ENCODE data around the gene TRIM45.

Gene TRIM45

DNA sequence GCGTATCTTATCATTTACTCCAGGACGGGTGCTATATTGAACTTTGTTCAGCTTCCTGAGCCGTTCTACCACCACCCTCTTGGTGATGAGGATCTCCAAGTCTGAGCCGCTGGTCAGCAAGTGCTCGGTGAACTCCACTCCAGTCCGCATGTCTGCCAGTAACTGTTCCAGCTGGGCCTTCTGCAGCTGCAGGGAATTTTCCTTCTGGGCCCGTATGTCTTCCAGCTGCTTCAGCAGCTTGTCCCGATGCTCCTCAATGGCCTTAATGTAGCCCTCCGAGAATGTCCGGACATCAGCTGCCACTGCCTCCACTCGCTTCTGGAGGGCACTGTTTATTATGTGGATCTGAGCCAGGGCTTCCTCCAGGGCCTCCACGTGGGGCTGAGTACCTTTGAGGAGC, 3.4 kb downstream of the TRIM45 start:
- Histone ChIP-seq H3K27me3 (ENCODE audit: control insufficient read depth in 2 of 2, insufficient read depth in 2 of 2, low read length in 2 of 2) (no peaks in the 10 kb centered on the region), H3K36me3 (ENCODE audit: control insufficient read depth in 2 of 2, insufficient read depth in 2 of 2, low read length in 2 of 2) (peaks cover 0 to 3% of the 10 kb centered on the region in 2 donors), H3K4me1 (ENCODE audit: control insufficient read depth in 2 of 2, insufficient read depth in 2 of 2, low read length in 2 of 2) (peaks cover 8 to 14% of the 10 kb centered on the region in 2 donors), H3K9ac (ENCODE audit: low read depth in 1 of 2, low read length in 2 of 2) (no peak overlapping the region), H3K27ac (ENCODE audit: low read depth in 2 of 2, low read length in 2 of 2) (no peak overlapping the region), H3K9me3 (ENCODE audit: control insufficient read depth in 2 of 2, low read length in 2 of 2) (no peaks in the 10 kb centered on the region), H3K4me3 (ENCODE audit: low read length in 2 of 2) (no peak overlapping the region)

DNA sequence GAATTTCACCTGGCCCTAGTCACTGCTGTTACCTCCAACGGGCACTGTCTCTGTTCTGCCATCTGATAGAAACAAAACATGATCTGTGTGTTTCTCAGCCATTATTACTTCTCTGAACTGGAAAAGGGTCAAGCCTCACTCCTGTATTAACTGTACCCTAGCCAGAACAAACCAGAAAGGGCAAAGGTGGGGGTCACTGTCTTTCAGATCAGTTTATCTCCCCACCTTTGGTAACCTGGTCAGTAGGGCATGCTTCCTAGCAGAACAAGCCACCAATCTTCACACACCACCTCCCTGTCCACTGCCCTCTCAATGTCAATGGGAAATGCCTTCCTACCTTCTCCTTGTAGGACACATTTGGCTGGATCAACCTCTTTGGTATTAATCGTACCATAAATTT, 3.9 kb downstream of the TRIM45 start:
- no peaks in the 10 kb centered on the region for H3K27me3 ChIP-seq (ENCODE audit: control insufficient read depth in 2 of 2, insufficient read depth in 2 of 2, low read length in 2 of 2)
- H3K9ac ChIP-seq (ENCODE audit: low read depth in 1 of 2, low read length in 2 of 2) = no peak overlapping the region
- no peak overlapping the region for H3K27ac ChIP-seq (ENCODE audit: low read depth in 2 of 2, low read length in 2 of 2)
- peaks cover 8 to 14% of the 10 kb centered on the region in 2 donors for H3K4me1 ChIP-seq (ENCODE audit: control insufficient read depth in 2 of 2, insufficient read depth in 2 of 2, low read length in 2 of 2)
- peaks cover 0 to 3% of the 10 kb centered on the region in 2 donors for H3K36me3 ChIP-seq (ENCODE audit: control insufficient read depth in 2 of 2, insufficient read depth in 2 of 2, low read length in 2 of 2)
- no peak overlapping the region for H3K4me3 ChIP-seq (ENCODE audit: low read length in 2 of 2)
- H3K9me3 ChIP-seq (ENCODE audit: control insufficient read depth in 2 of 2, low read length in 2 of 2) = no peaks in the 10 kb centered on the region

DNA sequence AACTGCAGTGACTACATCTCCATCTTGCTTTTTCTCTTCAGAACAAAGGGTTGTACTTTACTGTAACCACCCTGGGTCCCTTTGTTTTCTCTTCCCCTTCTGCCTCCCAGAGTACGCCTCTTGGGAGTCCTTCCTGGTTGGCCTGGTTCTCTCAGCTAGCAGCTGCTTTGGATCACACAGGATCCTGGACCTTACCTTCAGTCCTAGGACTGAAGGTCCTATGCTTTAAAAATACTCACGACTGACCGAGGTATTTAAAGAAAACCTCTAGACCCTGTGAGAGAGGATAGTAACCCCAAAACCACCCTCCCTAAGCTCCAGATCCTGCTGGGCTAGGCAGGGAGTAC, 4.8 kb downstream of the TRIM45 start:
- H3K9ac ChIP-seq (ENCODE audit: low read depth in 1 of 2, low read length in 2 of 2) = no peak overlapping the region
- H3K4me3 ChIP-seq (ENCODE audit: low read length in 2 of 2) = no peak overlapping the region
- H3K4me1 ChIP-seq (ENCODE audit: control insufficient read depth in 2 of 2, insufficient read depth in 2 of 2, low read length in 2 of 2) = peaks cover 5 to 9% of the 10 kb centered on the region in 2 donors
- no peaks in the 10 kb centered on the region for H3K9me3 ChIP-seq (ENCODE audit: control insufficient read depth in 2 of 2, low read length in 2 of 2)
- H3K27ac ChIP-seq (ENCODE audit: low read depth in 2 of 2, low read length in 2 of 2) = no peak overlapping the region
- H3K36me3 ChIP-seq (ENCODE audit: control insufficient read depth in 2 of 2, insufficient read depth in 2 of 2, low read length in 2 of 2) = peaks cover 0 to 3% of the 10 kb centered on the region in 2 donors
- H3K27me3 ChIP-seq (ENCODE audit: control insufficient read depth in 2 of 2, insufficient read depth in 2 of 2, low read length in 2 of 2) = no peaks in the 10 kb centered on the region

DNA sequence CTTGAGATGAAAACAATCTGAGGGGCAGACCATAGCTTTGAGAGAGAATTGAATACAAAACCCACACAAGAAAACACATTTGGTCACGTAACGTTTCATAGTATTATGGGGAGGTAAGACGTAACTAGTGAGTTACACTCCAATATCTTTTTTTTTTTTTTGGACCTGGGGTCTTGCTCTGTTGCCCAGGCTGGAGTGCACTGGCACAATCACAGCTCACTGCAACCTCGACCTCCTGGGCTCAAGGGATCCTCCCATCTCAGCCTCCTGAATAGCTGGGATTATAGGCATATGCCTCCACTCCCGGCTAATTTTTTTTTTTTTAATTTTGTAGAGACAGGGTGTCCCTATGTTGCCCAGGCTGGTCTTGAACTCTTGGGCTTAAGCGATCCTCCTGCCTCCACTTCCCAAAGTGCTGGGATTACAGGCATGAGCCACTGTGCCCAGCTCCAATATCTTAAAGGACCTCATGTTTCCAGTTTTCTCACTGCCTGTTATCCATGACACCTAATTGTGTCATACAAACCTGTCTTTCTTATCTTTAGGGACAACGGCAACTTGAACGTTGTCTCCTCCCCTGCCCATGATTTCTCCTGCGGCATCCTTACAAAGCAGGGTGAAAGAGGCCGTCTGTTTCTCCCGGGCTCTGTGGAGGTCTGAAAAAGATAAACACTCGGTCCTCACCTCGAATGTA, 5.3 kb downstream of the TRIM45 start:
- peaks cover 0 to 3% of the 10 kb centered on the region in 2 donors for H3K36me3 ChIP-seq (ENCODE audit: control insufficient read depth in 2 of 2, insufficient read depth in 2 of 2, low read length in 2 of 2)
- peaks cover 5 to 9% of the 10 kb centered on the region in 2 donors for H3K4me1 ChIP-seq (ENCODE audit: control insufficient read depth in 2 of 2, insufficient read depth in 2 of 2, low read length in 2 of 2)
- no peak overlapping the region for H3K27ac ChIP-seq (ENCODE audit: low read depth in 2 of 2, low read length in 2 of 2)

DNA sequence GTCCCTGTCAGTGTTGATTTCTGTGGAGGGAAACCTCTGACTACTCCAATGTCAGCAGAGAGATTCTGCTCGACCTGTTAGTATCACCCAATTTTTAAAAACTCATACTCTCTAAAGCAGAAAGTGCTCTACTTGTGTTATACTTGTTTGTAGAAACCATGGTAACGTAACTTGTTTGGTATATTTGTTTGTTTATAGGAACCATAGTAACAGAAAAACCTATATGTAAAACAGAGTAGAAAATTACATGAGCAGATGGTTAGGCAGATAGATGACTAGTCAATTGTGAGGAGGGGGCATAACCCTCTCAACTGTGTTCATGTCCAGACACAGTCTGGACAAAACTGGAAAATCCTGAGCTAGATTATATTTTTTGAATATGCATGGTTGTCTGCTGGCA, 6.7 kb downstream of the TRIM45 start:
- Histone ChIP-seq H3K9me3 (ENCODE audit: control insufficient read depth in 2 of 2, low read length in 2 of 2) (no peaks in the 10 kb centered on the region), H3K27me3 (ENCODE audit: control insufficient read depth in 2 of 2, insufficient read depth in 2 of 2, low read length in 2 of 2) (no peaks in the 10 kb centered on the region), H3K9ac (ENCODE audit: low read depth in 1 of 2, low read length in 2 of 2) (no peak overlapping the region), H3K36me3 (ENCODE audit: control insufficient read depth in 2 of 2, insufficient read depth in 2 of 2, low read length in 2 of 2) (peaks cover 0 to 3% of the 10 kb centered on the region in 2 donors), H3K27ac (ENCODE audit: low read depth in 2 of 2, low read length in 2 of 2) (no peak overlapping the region), H3K4me3 (ENCODE audit: low read length in 2 of 2) (no peak overlapping the region), H3K4me1 (ENCODE audit: control insufficient read depth in 2 of 2, insufficient read depth in 2 of 2, low read length in 2 of 2) (no peaks in the 10 kb centered on the region)

More for the DNA sequence above, 5.3 kb downstream of the TRIM45 start:
- Histone ChIP-seq H3K4me3 (ENCODE audit: low read length in 2 of 2) (no peak overlapping the region), H3K9me3 (ENCODE audit: control insufficient read depth in 2 of 2, low read length in 2 of 2) (no peaks in the 10 kb centered on the region), H3K27me3 (ENCODE audit: control insufficient read depth in 2 of 2, insufficient read depth in 2 of 2, low read length in 2 of 2) (no peaks in the 10 kb centered on the region), H3K9ac (ENCODE audit: low read depth in 1 of 2, low read length in 2 of 2) (no peak overlapping the region)

DNA sequence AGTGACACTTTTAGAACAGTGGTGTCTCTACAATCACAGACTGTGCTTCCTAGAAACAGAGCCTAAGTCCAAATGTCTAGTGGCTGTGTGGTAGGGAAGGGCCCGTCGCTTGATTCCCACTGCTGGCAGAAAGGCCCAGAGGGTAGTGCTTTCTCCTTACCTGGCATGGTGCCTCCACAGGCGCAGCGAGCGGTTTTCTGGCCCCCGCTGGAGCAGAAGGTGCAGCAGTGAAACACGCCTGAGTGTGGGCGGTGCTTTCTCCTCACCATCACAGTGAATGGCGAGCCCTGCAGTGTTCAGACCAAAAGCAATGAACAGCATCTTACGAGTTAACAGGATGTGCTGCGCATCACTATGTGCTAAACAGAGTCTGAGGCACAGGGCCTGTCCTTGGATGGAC, 8.3 kb downstream of the TRIM45 start:
- Histone ChIP-seq H3K4me3 (ENCODE audit: low read length in 2 of 2) (no peak overlapping the region), H3K27ac (ENCODE audit: low read depth in 2 of 2, low read length in 2 of 2) (no peak overlapping the region), H3K9ac (ENCODE audit: low read depth in 1 of 2, low read length in 2 of 2) (no peak overlapping the region), H3K27me3 (ENCODE audit: control insufficient read depth in 2 of 2, insufficient read depth in 2 of 2, low read length in 2 of 2) (no peaks in the 10 kb centered on the region), H3K4me1 (ENCODE audit: control insufficient read depth in 2 of 2, insufficient read depth in 2 of 2, low read length in 2 of 2) (no peaks in the 10 kb centered on the region), H3K9me3 (ENCODE audit: control insufficient read depth in 2 of 2, low read length in 2 of 2) (no peaks in the 10 kb centered on the region), H3K36me3 (ENCODE audit: control insufficient read depth in 2 of 2, insufficient read depth in 2 of 2, low read length in 2 of 2) (peaks cover 3% of the 10 kb centered on the region in 2 donors)

DNA sequence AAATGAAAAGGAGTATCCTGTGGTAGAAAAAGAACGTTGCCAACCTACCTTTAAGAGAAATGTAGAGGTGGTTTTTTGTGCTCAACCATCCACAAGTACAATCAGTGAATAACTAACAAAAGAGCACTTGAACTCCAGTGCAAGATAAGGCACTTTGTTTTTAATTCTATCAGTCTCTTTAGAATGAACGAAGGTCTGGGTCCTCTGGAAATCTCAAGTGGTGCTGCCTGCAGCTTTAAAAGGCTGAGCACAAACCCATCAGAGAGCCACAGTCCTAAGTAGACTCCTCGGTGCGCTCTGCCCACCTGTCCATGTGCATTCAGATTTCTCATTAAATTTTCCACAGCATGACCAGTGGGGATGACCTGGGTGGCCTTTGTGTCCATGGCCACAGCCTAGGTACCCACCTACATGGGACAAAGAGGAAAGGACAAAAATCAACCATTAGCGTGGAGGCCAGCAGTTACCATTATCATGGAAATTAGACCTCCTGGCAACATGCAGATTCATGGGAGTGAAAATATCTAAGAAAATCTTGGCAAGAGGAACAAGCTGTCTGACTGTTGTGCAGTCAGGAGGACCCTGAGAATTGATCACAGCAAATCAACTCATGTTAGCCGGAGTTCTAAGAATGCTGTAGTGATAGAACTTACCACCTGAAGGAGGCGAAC, 9.4 kb downstream of the TRIM45 start:
- no peak overlapping the region for H3K4me3 ChIP-seq (ENCODE audit: low read length in 2 of 2)
- peaks cover 3% of the 10 kb centered on the region in 2 donors for H3K36me3 ChIP-seq (ENCODE audit: control insufficient read depth in 2 of 2, insufficient read depth in 2 of 2, low read length in 2 of 2)
- no peaks in the 10 kb centered on the region for H3K9me3 ChIP-seq (ENCODE audit: control insufficient read depth in 2 of 2, low read length in 2 of 2)
- H3K4me1 ChIP-seq (ENCODE audit: control insufficient read depth in 2 of 2, insufficient read depth in 2 of 2, low read length in 2 of 2) = no peaks in the 10 kb centered on the region
- no peak overlapping the region for H3K27ac ChIP-seq (ENCODE audit: low read depth in 2 of 2, low read length in 2 of 2)
- H3K27me3 ChIP-seq (ENCODE audit: control insufficient read depth in 2 of 2, insufficient read depth in 2 of 2, low read length in 2 of 2) = no peaks in the 10 kb centered on the region
- H3K9ac ChIP-seq (ENCODE audit: low read depth in 1 of 2, low read length in 2 of 2) = no peak overlapping the region

DNA sequence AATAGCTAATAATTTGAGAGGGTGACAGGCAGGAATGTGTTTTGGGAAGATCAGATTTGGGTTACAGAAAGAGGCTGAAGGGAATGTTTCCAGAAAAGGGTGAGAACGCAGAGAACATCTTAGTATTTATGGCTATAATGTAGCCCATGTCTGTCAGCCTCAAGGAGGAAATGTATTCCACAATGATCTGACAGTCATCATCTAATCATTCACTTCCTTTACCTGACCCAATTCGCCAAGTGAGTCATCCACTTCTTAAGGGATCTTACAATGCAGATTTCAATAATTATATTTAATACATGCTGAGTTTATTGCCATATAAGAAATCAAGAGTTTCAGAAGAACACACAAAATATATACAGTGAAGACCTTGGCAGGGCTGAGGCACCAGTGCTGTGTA, 10.8 kb downstream of the TRIM45 start:
- H3K27me3 ChIP-seq (ENCODE audit: control insufficient read depth in 2 of 2, insufficient read depth in 2 of 2, low read length in 2 of 2) = no peaks in the 10 kb centered on the region
- no peak overlapping the region for H3K4me3 ChIP-seq (ENCODE audit: low read length in 2 of 2)
- H3K9me3 ChIP-seq (ENCODE audit: control insufficient read depth in 2 of 2, low read length in 2 of 2) = no peaks in the 10 kb centered on the region
- no peaks in the 10 kb centered on the region for H3K4me1 ChIP-seq (ENCODE audit: control insufficient read depth in 2 of 2, insufficient read depth in 2 of 2, low read length in 2 of 2)
- H3K9ac ChIP-seq (ENCODE audit: low read depth in 1 of 2, low read length in 2 of 2) = no peak overlapping the region
- H3K36me3 ChIP-seq (ENCODE audit: control insufficient read depth in 2 of 2, insufficient read depth in 2 of 2, low read length in 2 of 2) = peaks cover 3 to 7% of the 10 kb centered on the region in 2 donors
- no peak overlapping the region for H3K27ac ChIP-seq (ENCODE audit: low read depth in 2 of 2, low read length in 2 of 2)

DNA sequence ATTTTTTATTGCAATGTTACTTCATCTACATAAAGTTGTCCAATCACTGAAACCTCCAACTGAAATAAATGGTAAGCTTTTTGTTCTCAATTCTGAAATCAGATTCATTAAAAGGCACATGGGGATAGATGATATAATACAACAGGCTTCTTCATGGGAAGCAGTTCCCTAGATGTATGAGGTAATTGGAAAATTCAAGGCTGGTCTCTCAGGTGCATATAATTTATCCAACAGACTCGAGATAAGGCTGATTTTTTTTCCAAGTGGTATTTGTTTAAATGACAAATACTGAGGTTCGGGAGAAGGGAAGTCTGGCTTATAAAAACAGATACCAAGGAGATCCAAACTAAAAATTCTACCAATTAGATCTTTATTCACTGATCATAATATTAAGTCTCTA, 14.2 kb downstream of the TRIM45 start:
- H3K9me3 ChIP-seq (ENCODE audit: control insufficient read depth in 2 of 2, low read length in 2 of 2) = no peaks in the 10 kb centered on the region
- H3K27me3 ChIP-seq (ENCODE audit: control insufficient read depth in 2 of 2, insufficient read depth in 2 of 2, low read length in 2 of 2) = no peaks in the 10 kb centered on the region
- H3K4me1 ChIP-seq (ENCODE audit: control insufficient read depth in 2 of 2, insufficient read depth in 2 of 2, low read length in 2 of 2) = no peaks in the 10 kb centered on the region
- H3K9ac ChIP-seq (ENCODE audit: low read depth in 1 of 2, low read length in 2 of 2) = no peak overlapping the region
- no peak overlapping the region for H3K27ac ChIP-seq (ENCODE audit: low read depth in 2 of 2, low read length in 2 of 2)
- H3K4me3 ChIP-seq (ENCODE audit: low read length in 2 of 2) = no peak overlapping the region
- H3K36me3 ChIP-seq (ENCODE audit: control insufficient read depth in 2 of 2, insufficient read depth in 2 of 2, low read length in 2 of 2) = peaks cover 10 to 11% of the 10 kb centered on the region in 2 donors

DNA sequence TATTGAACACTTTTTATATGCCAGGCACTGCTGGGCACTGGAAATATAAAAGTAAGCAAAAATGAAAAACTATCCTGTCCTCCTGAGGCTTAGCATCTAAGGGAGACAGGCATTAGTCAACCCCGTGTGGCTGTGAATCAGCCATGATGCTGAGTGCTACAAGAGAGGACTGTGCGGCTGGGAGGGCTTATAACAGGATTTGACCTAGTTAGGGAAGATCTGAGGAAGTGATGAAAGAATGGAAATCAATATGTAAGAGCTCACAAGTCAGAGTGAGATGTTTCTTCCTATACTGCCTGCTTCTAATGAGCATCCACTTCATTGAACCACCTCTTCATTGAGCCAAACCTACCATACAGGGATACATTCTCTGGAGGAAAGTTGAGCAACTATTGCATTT, 15.1 kb downstream of the TRIM45 start:
- Histone ChIP-seq H3K9me3 (ENCODE audit: control insufficient read depth in 2 of 2, low read length in 2 of 2) (no peaks in the 10 kb centered on the region), H3K27me3 (ENCODE audit: control insufficient read depth in 2 of 2, insufficient read depth in 2 of 2, low read length in 2 of 2) (no peaks in the 10 kb centered on the region), H3K4me3 (ENCODE audit: low read length in 2 of 2) (no peak overlapping the region), H3K27ac (ENCODE audit: low read depth in 2 of 2, low read length in 2 of 2) (no peak overlapping the region), H3K36me3 (ENCODE audit: control insufficient read depth in 2 of 2, insufficient read depth in 2 of 2, low read length in 2 of 2) (peaks cover 11 to 17% of the 10 kb centered on the region in 2 donors), H3K9ac (ENCODE audit: low read depth in 1 of 2, low read length in 2 of 2) (no peak overlapping the region), H3K4me1 (ENCODE audit: control insufficient read depth in 2 of 2, insufficient read depth in 2 of 2, low read length in 2 of 2) (no peaks in the 10 kb centered on the region)
